Measurements from ENCODE around the gene HSPA12A.

Gene HSPA12A

DNA sequence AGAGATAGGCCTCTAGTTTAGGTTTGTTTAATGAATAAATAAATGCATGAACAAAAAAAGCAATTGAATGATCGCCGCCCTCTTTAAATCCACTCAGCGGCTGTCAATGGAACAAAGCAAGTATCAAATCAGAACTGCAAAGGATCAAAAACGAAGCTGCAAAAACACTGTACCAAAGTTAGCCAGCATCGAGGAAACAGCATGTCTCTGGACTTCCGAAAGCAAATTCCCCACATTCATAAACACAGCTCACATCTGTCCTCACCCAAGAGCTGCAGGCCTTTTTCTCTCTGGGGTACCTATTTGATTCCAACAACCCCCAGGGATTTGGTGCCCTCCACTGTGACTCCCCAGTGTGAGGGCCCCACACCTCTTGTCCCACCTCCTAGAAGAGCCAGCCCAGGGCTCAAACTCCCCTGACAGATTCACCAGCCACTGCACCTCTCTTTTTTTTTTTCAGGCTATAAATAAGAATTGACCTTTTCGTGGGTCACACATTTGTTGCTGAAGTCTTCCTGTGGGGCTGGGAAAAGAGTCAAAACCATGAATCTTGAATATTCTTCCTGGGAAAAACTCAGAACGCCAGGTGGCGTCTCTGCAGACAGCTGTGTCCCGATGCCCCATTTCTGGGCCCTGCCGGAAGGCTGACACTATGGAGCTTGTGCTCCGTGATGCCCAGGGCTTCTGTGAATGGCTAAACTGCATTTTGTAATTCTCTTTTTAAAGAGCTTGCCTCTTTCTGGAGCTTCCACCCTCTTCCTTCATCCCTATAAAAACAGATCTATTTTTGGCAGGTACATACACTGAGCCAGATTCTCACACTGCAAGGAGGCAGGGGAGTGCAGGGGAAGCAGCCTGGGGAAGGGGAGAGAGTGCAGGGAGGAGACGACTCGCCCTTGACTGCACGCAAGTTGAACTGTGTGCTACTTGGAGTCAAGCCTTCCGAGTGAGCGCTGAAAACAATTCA is 51.7 kb downstream of the HSPA12A start:
- TF ChIP-seq GATA3 (IDR thresholded peaks at IDR 0.05; ENCODE audit: low read depth, low read length) (no peak), GATA2 (IDR thresholded peaks at IDR 0.05; ENCODE audit: low read depth, low read length) (no peak)

DNA sequence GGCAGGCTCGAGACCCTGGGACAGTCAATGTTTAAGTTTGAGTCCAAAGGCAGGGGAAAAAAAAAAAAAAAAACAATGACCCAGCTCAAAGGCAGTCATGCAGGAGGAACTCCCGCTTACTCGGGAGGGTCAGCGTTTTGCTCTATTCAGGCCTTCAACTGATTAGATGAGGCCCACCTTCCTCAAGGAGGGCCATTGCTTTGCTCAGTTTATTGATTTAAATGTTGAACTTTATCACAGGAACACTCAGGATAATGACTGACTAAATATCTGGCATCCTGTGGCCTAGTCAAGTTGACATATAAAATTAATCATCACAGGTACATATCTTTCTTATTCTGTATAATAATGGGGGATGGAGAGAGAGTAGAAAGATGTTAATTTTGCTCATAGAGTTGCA is 52.6 kb downstream of the HSPA12A start:
- no peak for TF ChIP-seq GATA3 (IDR thresholded peaks at IDR 0.05; ENCODE audit: low read depth, low read length)
- no peak for TF ChIP-seq GATA2 (IDR thresholded peaks at IDR 0.05; ENCODE audit: low read depth, low read length)

DNA sequence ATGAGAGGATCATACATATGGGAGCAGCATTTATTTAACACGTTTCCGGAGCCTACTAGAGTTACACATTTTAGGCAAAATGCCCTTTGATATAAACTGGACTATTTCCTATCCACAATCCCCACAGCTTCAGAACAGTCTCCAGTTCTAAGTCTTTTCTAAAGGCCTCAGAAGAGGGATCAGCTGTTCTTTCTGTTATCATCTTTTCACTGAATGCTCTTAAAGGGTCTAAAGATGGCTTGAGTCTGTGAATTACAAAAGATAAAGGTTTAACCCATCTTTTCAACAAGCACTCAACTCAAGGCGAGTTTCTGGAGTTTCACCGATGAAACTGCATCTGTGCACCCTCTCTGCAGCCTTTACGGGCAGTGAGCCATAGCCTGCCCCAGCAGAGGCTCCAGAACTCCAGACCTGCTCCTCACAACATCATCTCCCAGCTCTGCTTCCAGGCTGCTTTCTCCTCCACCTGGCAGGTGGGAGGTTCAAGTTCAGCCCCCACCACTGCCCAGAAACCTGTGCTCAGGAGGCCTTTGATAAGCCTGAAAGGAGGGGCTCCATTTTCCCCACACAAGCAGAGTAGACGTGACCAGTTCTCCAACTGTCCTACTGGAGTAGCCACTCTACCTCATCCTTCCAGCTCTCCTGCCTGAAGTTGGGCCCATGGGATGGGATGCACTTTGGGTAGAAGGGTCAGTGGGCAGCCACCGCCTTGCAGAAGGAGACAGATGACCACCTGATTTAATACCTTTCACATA is 53.4 kb downstream of the HSPA12A start:
- TF ChIP-seq GATA3 (IDR thresholded peaks at IDR 0.05; ENCODE audit: low read depth, low read length) (no peak), GATA2 (IDR thresholded peaks at IDR 0.05; ENCODE audit: low read depth, low read length) (no peak)

DNA sequence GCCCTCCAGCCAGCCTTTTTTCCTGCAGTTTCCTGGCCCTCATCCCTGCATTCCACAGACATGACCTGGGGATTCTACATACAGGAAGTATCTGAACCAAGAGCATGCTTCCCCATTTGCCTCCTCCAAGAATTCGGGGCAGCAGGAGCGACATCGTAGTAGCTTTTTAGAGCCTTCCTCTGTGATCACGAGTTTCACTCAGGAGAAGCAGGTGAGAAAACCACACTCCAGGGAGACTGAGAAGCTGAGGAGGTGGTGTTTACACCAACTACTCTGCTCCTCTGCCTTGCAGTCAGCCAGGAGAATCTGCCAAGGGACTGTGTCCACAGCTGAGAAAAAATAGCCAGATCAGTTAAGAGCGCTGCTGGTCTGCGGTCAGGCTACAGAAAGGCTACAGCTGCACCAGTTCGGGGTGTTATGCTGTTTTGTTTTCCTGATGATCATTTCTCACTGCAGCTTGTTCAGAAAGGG is 54.1 kb downstream of the HSPA12A start:
- TF ChIP-seq GATA3 (IDR thresholded peaks at IDR 0.05; ENCODE audit: low read depth, low read length) (no peak), GATA2 (IDR thresholded peaks at IDR 0.05; ENCODE audit: low read depth, low read length) (no peak)

DNA sequence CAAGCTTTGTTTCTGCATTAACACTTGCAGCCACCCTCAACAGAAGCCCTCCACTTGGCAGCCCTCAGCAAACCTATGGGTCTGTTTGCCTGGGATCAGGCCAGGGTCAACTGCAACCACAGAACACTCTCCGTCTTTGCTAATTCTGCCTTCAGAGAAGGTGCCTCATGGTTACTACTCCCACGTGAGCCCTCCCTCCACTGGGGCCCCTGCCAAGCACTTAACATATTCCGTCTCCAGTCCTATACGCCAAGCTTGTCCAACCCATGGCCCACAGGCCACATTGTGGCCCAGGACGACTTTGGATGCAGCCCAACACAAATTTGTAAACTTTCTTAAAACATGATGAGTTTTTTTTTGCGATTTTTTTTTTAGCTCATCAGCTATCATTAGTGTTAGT is 54.7 kb downstream of the HSPA12A start:
- TF ChIP-seq GATA3 (IDR thresholded peaks at IDR 0.05; ENCODE audit: low read depth, low read length) (no peak), GATA2 (IDR thresholded peaks at IDR 0.05; ENCODE audit: low read depth, low read length) (no peak)

DNA sequence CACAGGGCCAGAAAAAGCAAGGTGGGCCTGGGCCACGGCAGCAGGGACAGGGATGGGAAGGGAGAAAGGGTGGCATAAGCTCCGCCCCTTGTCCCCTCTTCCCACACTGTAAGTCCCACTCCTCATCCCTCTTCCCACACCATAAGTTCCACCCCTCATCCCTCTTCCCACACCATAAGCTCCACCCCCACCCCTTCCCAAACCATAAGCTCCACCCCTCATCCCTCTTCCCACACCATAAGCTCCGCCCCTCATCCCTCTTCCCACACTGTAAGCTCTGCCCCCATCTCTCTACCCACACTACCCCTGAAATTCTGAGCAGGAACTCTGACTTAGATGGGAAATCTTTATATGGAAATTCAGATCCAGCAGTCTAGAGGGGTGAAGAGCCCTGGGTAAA is 55.7 kb downstream of the HSPA12A start:
- TF ChIP-seq GATA3 (IDR thresholded peaks at IDR 0.05; ENCODE audit: low read depth, low read length) (no peak), GATA2 (IDR thresholded peaks at IDR 0.05; ENCODE audit: low read depth, low read length) (no peak)

DNA sequence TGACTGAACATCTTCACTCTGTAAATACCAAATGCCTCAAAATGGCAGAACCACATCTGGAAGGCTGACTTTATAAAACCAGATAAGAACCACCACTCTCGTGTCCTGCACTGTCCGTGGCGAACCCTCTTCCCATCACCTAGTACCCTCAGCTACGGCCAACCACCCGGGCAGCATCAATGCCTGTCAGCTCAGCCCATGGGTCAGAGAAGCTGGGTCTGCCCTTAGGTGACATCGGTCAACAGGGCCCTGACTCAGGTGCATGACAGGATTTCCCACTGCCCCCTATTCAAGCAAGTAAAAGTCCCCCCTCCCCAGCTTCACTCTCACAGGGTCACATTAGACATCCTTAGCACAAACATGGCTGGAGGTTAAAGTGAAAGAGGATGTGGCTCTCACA is 56.6 kb downstream of the HSPA12A start:
- TF ChIP-seq GATA2 (IDR thresholded peaks at IDR 0.05; ENCODE audit: low read depth, low read length) (no peak), GATA3 (IDR thresholded peaks at IDR 0.05; ENCODE audit: low read depth, low read length) (no peak)

DNA sequence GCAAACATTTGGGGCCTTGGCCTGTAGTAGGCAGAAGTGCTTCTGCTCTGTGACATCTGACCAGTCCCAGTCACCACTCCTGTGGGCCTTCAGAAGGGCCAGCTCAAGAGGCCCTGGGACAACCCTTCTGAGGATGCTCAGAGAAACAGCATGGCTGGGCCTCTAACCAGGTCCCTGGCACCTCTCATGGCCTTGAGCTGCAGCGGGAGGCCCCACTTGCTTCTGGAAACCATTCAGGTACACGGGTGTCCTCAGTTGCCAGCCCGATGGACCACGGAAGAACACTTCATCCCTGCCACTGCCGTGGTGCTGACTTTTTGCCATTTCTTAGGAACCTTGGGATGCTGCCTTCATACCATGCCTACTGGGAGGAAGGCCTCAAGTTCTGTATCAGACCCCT is 57.6 kb downstream of the HSPA12A start:
- TF ChIP-seq GATA2 (IDR thresholded peaks at IDR 0.05; ENCODE audit: low read depth, low read length), result no peak
- TF ChIP-seq GATA3 (IDR thresholded peaks at IDR 0.05; ENCODE audit: low read depth, low read length), result no peak

DNA sequence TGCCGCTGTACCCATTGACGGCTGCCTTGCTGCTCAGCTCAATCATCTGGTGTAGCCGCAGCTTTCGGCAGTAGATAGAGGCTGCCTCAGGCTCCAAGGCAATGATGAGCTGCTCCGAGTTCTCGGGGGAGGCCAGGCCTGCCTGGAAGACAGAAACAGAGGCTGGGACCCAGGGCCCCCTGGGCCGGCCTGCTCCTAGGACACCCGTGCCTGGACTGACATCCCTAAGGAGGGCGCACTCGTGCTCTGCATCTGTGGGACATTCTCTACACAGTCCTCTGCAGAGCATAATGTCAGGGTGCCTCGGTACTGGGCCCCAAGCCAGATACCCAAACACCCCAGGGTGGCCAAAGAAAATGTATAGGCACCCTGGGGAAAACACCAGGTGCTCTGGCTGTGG is 58.5 kb downstream of the HSPA12A start:
- TF ChIP-seq GATA2 (IDR thresholded peaks at IDR 0.05; ENCODE audit: low read depth, low read length), result no peak
- TF ChIP-seq GATA3 (IDR thresholded peaks at IDR 0.05; ENCODE audit: low read depth, low read length), result no peak

DNA sequence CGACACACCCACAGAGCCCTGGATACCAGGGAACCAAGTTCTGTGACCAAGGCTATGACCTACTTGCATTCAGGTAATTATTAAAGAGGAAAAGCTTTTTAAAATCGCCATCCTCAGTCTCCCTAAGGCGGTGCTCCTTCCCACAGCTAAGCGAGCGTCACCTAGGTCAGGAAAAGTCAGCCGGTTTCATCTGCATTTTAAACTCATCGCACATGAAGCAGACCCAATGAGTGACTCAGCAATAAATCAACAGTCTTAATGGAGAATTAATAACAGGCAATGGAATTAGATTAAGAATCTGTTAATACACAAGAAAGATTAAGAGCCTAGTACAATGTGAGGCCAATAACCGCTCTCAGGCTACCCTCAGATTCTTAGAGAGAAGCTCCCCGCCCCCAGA is 59.2 kb downstream of the HSPA12A start:
- TF ChIP-seq GATA2 (IDR thresholded peaks at IDR 0.05; ENCODE audit: low read depth, low read length) (no peak), GATA3 (IDR thresholded peaks at IDR 0.05; ENCODE audit: low read depth, low read length) (no peak)

DNA sequence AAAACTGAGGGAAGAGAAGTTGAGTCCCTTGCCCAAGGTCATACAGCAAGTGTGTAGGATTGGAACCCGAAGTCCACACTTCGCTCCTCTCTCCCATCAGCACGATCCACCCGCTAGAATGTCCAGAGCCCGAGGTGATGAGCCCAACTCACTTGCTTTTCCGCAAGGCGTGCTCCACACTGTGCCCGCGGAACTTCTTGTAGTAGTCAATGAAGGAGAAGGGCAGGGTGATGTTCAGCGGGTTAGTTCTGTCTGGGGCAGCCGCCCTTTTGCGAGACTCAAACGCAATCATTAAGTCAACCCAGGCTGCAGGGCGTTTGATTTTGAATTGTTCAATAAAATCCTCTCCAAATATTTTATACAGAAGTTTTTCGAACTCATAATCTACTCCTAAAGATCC is 63.0 kb downstream of the HSPA12A start:
- TF ChIP-seq GATA3 (IDR thresholded peaks at IDR 0.05; ENCODE audit: low read depth, low read length), result no peak
- TF ChIP-seq GATA2 (IDR thresholded peaks at IDR 0.05; ENCODE audit: low read depth, low read length), result no peak

DNA sequence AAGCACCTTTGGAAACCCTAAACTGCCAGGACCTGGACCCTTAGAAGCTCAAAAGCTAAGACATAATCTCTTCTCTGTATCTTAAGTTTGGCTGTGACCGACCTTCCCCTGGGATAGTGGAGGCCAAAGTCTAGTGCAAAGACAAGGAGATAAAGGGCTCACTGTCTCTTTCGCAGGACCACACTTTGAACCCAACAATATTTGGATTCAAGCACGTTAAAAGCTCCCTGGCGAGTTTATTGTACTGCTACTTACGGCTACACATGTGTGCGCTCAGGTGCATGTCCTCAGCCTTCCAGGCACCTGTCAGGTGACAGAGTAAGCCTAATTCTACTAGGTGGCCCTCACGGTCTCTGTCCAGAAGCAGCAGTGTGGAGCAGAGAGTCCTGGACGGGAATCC is 65.7 kb downstream of the HSPA12A start:
- no peak for TF ChIP-seq GATA3 (IDR thresholded peaks at IDR 0.05; ENCODE audit: low read depth, low read length)
- TF ChIP-seq GATA2 (IDR thresholded peaks at IDR 0.05; ENCODE audit: low read depth, low read length), result no peak

DNA sequence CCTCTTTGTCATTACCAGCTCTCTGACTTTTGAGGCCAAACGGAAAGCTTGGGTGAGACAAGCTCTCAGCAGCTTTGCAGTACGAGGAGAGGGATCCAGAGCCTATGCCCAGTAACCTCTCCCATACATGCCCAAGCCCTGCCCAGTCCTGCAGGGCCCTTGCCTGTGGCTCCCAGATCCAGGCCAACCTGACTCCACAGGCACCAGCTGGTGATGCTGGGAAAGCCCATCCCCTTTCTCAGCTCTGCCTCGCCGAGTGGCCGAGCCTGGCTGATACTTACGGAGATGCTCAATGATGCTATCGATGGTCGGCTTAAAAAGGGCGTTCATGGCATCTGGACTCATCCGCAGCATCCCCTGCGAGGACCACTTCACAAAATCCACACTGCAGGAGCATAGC is 66.2 kb downstream of the HSPA12A start:
- TF ChIP-seq GATA2 (IDR thresholded peaks at IDR 0.05; ENCODE audit: low read depth, low read length) (no peak), GATA3 (IDR thresholded peaks at IDR 0.05; ENCODE audit: low read depth, low read length) (no peak)

DNA sequence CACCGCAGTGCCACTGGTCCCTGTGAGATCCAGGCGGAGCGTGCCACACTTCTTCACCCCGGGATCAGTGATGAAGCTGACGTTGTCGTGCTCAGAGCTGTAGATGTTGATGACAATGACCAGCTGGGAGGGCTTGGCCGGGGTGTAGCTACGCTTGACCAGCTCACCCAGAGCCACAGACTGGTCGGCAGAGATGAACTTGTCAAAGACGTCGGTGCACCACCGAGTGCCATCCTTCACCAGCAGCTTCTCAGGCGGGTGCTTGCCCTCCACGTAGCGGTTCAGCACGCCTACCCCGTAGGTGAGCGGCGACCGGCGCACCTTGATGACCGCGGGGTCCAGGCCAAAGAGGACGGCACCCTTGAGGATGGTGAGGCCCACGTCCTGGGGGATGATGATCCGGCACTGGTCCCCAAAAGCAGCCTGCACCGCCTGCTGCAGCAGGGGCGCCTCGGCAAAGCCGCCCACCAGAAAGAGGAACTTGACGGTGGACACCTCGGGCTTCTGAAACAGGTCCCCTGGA is 67.4 kb downstream of the HSPA12A start:
- TF ChIP-seq GATA2 (IDR thresholded peaks at IDR 0.05; ENCODE audit: low read depth, low read length) (no peak), GATA3 (IDR thresholded peaks at IDR 0.05; ENCODE audit: low read depth, low read length) (no peak)

Data from SH-SY5Y (cell line).